COLO668 (cell line): ENCODE measurements around the gene ITM2C.

Experiments
- DNase-seq: peaks from one replicate; lab custom pipeline; 2025; ENCODE audit not compliant: unreplicated experiment; lab: John Stamatoyannopoulos, UW

The ITM2C gene

GRCh38 chr2:230891064-230891463, 26.3 kb downstream of the ITM2C start:
- no peak for DNase-seq

DNA sequence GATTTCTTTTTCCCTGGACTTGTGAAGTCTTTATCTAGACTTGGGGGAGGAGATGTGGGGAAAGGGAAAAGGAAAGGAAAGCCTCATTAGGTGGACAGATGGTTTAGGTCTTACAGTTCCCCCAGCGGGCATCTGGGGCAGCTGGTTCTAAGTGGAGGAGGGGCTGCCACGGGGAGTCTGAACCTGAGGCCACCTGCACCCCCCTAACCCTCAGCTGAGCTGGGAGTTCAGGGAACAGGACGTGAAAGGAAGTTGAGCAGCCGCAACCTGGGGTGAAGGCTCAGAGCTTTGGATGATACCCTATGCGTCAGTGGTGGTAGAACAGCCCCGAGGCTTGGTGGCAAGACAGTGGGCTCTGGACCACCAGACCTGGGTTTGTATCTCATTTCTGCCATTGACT, 26.8 kb downstream of the ITM2C start:
- no peak for DNase-seq

DNA sequence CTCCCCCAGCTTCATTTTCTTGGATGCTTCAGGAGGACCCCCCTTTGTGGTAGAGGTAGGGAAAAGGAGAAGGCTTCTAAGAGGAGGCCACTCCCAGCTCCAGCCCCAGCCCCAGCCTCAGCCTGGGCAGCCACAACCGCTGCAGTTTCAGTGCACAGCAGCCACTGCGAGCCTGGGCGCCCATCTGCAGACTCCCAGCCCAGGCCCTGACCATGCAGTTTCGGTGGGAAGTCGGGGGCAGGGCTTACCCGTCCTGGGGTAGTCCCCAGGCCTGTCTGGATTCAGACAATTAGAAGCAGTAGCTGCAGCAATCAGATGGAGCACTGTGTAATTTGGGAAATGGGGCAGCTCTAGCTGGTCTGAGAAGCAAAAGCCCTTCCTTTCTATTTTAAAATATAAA, 28.6 kb downstream of the ITM2C start:
- DNase-seq: no peak

- DNase-seq: no peak
Measured at GRCh38 chr2:230893841-230894781, 29.4 kb downstream of the ITM2C start.

DNA sequence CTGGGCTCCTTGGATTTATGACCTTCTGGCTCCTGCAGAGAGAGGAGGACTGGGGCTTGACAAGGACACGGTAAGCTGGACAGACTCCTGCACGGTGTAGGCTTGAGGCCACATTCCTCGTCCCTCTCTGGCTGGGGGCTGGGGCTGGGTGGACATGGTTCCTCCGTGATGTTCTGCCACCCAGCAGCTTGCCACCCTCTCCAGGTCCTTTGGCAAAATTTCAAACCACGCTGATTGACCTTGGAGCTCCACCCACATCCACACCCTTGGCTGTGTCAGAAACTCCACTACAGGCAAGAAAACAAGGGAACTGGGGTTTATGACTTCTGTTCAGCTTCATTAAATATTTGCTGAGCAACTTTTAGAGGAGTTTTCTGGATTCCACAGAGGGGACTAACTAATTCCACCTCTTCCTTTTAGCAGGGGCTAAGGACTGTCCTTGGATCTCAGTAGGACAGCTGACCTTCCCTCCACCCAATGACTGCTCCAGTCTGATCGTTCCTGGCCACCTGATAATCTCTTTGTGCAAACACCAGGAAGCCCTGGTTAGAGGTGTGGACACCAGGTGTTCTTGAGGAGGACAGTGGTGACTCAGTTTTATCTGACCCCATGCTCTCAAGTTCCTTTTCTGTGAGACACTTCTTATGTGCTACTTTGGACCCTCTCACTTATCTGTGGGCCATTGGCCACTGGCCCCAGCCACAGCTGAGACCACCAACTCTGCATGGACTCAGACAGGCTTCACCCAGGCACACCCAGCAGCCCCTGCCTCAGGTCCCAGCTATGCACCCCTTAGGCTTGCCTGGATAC, 31.0 kb downstream of the ITM2C start:
- no peak for DNase-seq

- no peak for DNase-seq
Measured at GRCh38 chr2:230896346-230897115, 31.8 kb downstream of the ITM2C start.

- no peak for DNase-seq
Measured at GRCh38 chr2:230898016-230898712, 33.4 kb downstream of the ITM2C start.

DNA sequence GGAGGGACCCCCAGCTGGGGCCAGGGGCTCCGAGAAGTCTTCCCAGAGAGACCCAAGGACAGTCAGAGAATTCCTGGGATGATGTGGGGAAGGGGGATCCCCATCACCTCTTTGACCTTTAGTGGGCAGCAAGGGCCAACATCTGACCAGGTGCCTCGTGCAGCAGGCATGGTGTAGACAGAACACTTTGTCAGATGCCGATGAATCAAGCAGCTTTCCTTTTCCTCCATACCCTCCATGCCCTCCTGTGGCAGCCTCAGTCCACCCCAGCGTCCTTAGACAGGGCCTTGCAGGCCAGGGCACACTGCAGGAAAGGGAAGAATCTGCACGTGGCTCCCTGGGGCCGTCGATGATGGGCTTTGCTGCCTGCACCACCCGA, 34.0 kb downstream of the ITM2C start:
- no peak for DNase-seq

GRCh38 chr2:230899287-230899686, 34.5 kb downstream of the ITM2C start:
- no peak for DNase-seq

- DNase-seq: no peak
Measured at GRCh38 chr2:230899786-230900185, 35.0 kb downstream of the ITM2C start.

- no peak for DNase-seq
Measured at GRCh38 chr2:230900336-230900995, 35.7 kb downstream of the ITM2C start.

GRCh38 chr2:230901006-230901405, 36.3 kb downstream of the ITM2C start:
- DNase-seq: no peak

GRCh38 chr2:230902180-230902899, 37.6 kb downstream of the ITM2C start:
- peak; percentile 29 for DNase-seq

GRCh38 chr2:230903231-230904150, 38.7 kb downstream of the ITM2C start:
- no peak for DNase-seq

GRCh38 chr2:230904856-230905447, 40.2 kb downstream of the ITM2C start:
- DNase-seq: no peak

DNA sequence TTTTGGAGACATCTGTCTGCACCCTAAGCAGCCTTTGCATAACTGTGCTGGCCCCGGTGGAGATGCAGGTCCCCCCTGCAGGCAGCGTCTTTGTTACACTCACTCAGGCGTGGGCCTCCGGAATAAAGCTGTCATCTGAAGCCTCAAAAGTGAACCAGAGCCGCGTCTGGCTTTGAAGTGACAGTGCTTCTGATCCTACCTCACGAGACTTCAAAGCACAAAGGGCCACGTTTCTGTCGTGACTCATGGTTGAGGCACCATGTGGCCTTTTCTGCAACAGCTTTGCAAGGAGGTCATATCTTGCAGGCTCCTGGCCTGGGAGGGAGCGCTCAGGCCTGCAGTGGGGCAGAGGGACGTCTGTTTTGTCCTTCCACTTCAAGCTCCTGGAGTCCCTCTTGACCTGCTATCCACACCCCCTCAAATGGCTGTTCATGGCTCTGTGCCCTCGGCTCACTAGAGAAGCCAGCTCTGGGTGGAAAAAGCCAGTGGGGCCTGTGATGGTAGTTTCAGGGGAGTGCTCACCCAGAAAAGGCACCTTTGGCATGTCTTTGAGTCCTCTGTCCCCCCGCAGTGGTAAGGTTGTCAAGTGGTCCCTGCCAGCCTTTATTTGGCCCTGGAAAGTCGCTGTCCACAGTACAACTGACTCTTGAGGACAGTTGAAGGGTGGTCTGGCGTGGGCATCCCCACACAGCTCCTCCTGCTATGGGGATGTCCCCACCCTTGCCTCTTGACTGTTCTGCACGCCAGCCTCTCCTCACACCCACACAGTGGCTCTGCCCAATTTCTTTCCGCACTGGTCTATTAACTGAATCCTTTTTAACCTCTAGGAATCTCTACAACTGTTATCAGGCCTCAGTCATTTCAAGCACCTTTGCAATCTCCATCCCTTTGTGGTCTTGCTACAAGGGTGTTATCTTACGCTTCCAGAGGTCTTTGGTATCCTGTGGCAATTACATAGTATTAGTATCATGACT, 41.0 kb downstream of the ITM2C start:
- no peak for DNase-seq
